HEK293T (cell line): Measurements from ENCODE around the gene ANKRD34A.

Source experiments
- CTCF ChIA-PET: fragments of 350-600 bp; formaldehyde crosslinking; extraction: SDS; loops from one replicate; lab custom pipeline; 2021; ENCODE audit warnings: antibody characterized with exemption, inconsistent platforms; lab: Yijun Ruan, JAX
- POLR2A ChIA-PET: fragments of 350-600 bp; formaldehyde crosslinking; extraction: SDS; loops from one replicate; lab custom pipeline; 2020; ENCODE audit warnings: antibody characterized with exemption, inconsistent platforms; lab: Yijun Ruan, JAX
- DNase-seq: peaks from one replicate; pipeline ENCODE4 v3.0.0; 2012; ENCODE audit warnings: mixed read lengths; ENCODE audit errors: extremely low spot score
- ARNT ChIP-seq: fragments of 450-650 bp; IDR thresholded peaks from 2 replicates; pipeline ENCODE4 v1.6.1; 2017; ENCODE audit warnings: mild to moderate bottlenecking
- BHLHE40 ChIP-seq: fragments of 450-650 bp; IDR thresholded peaks from 2 replicates; pipeline ENCODE4 v1.6.1; 2016; ENCODE audit warnings: mild to moderate bottlenecking, moderate library complexity, borderline replicate concordance
- CTBP1 ChIP-seq: fragments of 450-650 bp; IDR thresholded peaks from 2 replicates; pipeline ENCODE4 v1.6.1; 2016; ENCODE audit warnings: borderline replicate concordance
- ELF4 ChIP-seq: fragments of 450-650 bp; IDR thresholded peaks from 2 replicates; pipeline ENCODE4 v1.6.1; 2017; ENCODE audit warnings: antibody characterized with exemption
- FOXA1 ChIP-seq: fragments of 450-650 bp; IDR thresholded peaks from 2 replicates; pipeline ENCODE4 v1.6.1; 2016; ENCODE audit warnings: mild to moderate bottlenecking
- FOXK2 ChIP-seq: fragments of 450-650 bp; IDR thresholded peaks from 2 replicates; pipeline ENCODE4 v1.6.1; 2016; ENCODE audit warnings: mild to moderate bottlenecking
- FOXM1 ChIP-seq: fragments of 450-650 bp; IDR thresholded peaks from 2 replicates; pipeline ENCODE4 v1.6.1; 2017; ENCODE audit warnings: mild to moderate bottlenecking, borderline replicate concordance
- HDGF ChIP-seq: fragments of 450-650 bp; IDR thresholded peaks from 2 replicates; pipeline ENCODE4 v1.6.1; 2017; ENCODE audit warnings: antibody characterized with exemption, borderline replicate concordance
- L3MBTL2 ChIP-seq: fragments of 450-650 bp; conservative IDR thresholded peaks from 2 replicates; pipeline ENCODE4 v1.6.1; 2016; ENCODE audit warnings: mild to moderate bottlenecking
- LEF1 ChIP-seq: fragments of 450-650 bp; IDR thresholded peaks from 2 replicates; pipeline ENCODE4 v1.6.1; 2017; ENCODE audit warnings: mild to moderate bottlenecking, borderline replicate concordance
- NFRKB ChIP-seq: fragments of 450-650 bp; IDR thresholded peaks from 2 replicates; pipeline ENCODE4 v1.6.1; 2016; ENCODE audit warnings: mild to moderate bottlenecking, moderate library complexity
- SP1 ChIP-seq: fragments of 450-650 bp; IDR thresholded peaks from 2 replicates; pipeline ENCODE4 v1.6.1; 2017
- SUZ12 ChIP-seq: fragments of 450-650 bp; IDR thresholded peaks from 2 replicates; pipeline ENCODE4 v1.6.1; 2016; ENCODE audit warnings: mild to moderate bottlenecking
- TARDBP ChIP-seq: fragments of 450-650 bp; IDR thresholded peaks from 2 replicates; pipeline ENCODE4 v1.6.1; 2016
- ZNF384 ChIP-seq: fragments of 450-650 bp; IDR thresholded peaks from 2 replicates; pipeline ENCODE4 v1.6.1; 2016
- TF ChIP-seq, protein P1 (sequence below): fragments of 450-650 bp; IDR thresholded peaks from 2 replicates; pipeline ENCODE4 v1.6.1; 2016

Gene ANKRD34A

GRCh38 chr1:145992502-145992936 is 28.1 kb upstream of the ANKRD34A start:
- TF ChIP-seq NFRKB, result no peak
- TF ChIP-seq BHLHE40, result no peak
- no peak for TF ChIP-seq L3MBTL2
- no peak for TF ChIP-seq FOXA1
- TF ChIP-seq FOXM1, result no peak
- TF ChIP-seq, protein P1, sequence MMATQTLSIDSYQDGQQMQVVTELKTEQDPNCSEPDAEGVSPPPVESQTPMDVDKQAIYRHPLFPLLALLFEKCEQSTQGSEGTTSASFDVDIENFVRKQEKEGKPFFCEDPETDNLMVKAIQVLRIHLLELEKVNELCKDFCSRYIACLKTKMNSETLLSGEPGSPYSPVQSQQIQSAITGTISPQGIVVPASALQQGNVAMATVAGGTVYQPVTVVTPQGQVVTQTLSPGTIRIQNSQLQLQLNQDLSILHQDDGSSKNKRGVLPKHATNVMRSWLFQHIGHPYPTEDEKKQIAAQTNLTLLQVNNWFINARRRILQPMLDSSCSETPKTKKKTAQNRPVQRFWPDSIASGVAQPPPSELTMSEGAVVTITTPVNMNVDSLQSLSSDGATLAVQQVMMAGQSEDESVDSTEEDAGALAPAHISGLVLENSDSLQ, result no peak
- TF ChIP-seq SUZ12, result no peak
- no peak for TF ChIP-seq FOXK2
- no peak for TF ChIP-seq SP1
- CTCF ChIA-PET, result interaction anchor here (0.8 to 3.0 kb wide), 2 partner anchors 14 to 15 kb away, joined by 3 to 13 read pairs; no protein-coding TSS in a partner anchor
- DNase-seq, result no peak
- POLR2A ChIA-PET, result interaction anchor here (0.6 to 8.2 kb wide), 6 partner anchors 11 to 65 kb away, joined by 3 to 115 read pairs (median 12); partner anchors contain the start of genes ANKRD34A, POLR3GL and RBM8A

DNA sequence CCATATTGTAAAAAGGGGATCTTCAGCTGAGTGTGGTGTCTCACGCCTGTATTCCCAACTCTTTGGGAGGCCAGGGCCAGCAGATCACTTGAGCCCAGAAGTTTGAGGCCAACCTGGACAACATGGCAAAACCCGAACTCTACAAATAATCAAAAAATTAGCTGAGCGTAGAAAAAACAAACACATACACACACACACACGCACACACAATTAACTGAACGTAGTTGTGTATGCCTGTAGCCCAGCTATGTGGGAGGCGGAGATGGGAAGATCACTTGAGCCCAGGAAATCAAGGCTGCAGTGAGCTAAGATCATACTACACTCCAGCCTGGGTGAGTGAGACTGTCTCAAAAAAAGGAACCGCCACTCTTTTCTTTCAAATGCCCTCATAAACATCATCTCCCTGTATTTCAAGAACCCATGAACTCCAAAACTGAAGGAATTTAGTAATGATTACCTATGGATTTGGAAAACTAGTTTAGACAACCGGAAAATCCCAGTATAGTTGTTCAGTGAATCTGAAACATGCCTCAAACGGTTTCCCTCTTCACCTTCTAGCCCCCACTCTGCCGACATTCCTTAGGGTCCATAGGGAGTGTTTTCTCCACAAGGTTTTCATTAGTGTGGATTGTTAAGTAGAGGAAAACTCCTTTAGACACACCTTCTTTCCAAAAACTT is 27.5 kb upstream of the ANKRD34A start:
- TF ChIP-seq FOXK2, result no peak
- no peak for TF ChIP-seq ZNF384
- TF ChIP-seq, protein P1, result no peak
- no peak for TF ChIP-seq ARNT
- no peak for TF ChIP-seq TARDBP
- TF ChIP-seq FOXM1, result no peak
- no peak for TF ChIP-seq SP1
- no peak for TF ChIP-seq BHLHE40
- no peak for TF ChIP-seq LEF1
- TF ChIP-seq ELF4, result no peak
- TF ChIP-seq L3MBTL2, result no peak
- no peak for TF ChIP-seq SUZ12
- TF ChIP-seq FOXA1, result no peak
- ChIA-PET POLR2A (interaction anchor here (0.6 to 8.2 kb wide), 8 partner anchors 11 to 64 kb away, joined by 3 to 115 read pairs (median 5); partner anchors contain the start of genes ANKRD34A, LIX1L, POLR3GL and RBM8A), CTCF (interaction anchor here (0.8 to 3.0 kb wide), 2 partner anchors 14 to 16 kb away, joined by 3 to 13 read pairs; no protein-coding TSS in a partner anchor)
- no peak for DNase-seq

- no peak for DNase-seq
- TF ChIP-seq HDGF (no peak), SUZ12 (no peak), TARDBP (no peak), FOXM1 (no peak), FOXK2 (no peak), L3MBTL2 (no peak), ZNF384 (no peak), SP1 (no peak), BHLHE40 (no peak), ARNT (no peak), LEF1 (no peak)
- TF ChIP-seq, protein P1, result no peak
- POLR2A ChIA-PET, result interaction anchor here (1.1 to 8.2 kb wide), 4 partner anchors 10 to 99 kb away, joined by 3 to 115 read pairs (median 4); partner anchors contain the start of gene RBM8A
- CTCF ChIA-PET, result interaction anchor here (0.7 to 1.6 kb wide), 5 partner anchors 9 to 99 kb away, joined by 3 to 8 read pairs (median 4); no protein-coding TSS in a partner anchor
These were observed 26.0 kb upstream of the ANKRD34A start for GRCh38 chr1:145990249-145990855.

DNA sequence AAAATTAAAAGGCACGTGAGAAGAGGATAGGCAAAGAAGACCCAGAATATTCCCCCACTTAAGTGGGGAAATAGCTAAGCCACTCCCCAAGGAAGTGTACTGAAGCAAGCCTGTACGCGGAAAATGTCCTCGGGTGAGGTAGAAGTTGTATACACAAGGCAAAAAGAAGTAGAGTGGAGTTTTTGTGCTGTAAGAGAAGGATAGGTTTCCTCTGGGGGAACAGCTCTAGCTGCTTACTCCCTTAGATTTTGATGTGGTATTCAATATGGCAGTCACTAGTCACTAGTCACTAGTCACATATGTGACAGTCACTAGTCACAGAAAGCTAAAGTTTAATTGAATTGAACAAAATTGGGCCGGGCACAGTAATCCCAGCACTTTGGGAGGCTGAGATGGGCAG is 24.4 kb upstream of the ANKRD34A start:
- no peak for DNase-seq
- no peak for TF ChIP-seq SP1
- no peak for TF ChIP-seq ARNT
- TF ChIP-seq LEF1, result no peak
- TF ChIP-seq, protein P1, result no peak
- TF ChIP-seq FOXM1, result no peak
- no peak for TF ChIP-seq ELF4
- TF ChIP-seq NFRKB, result no peak
- no peak for TF ChIP-seq ZNF384
- TF ChIP-seq BHLHE40, result no peak
- no peak for TF ChIP-seq HDGF
- no peak for TF ChIP-seq SUZ12
- ChIA-PET POLR2A (interaction anchor here (1.0 to 8.2 kb wide), 4 partner anchors 8 to 61 kb away, joined by 3 to 115 read pairs (median 15); partner anchors contain the start of genes ANKRD34A, POLR3GL, RBM8A and TXNIP), CTCF (interaction anchor here (0.7 to 2.8 kb wide), 3 partner anchors 11 to 19 kb away, joined by 3 to 8 read pairs (median 3); no protein-coding TSS in a partner anchor)

GRCh38 chr1:145987926-145988325 is 23.6 kb upstream of the ANKRD34A start:
- no peak for TF ChIP-seq NFRKB
- TF ChIP-seq HDGF, result no peak
- TF ChIP-seq FOXK2, result no peak
- no peak for TF ChIP-seq CTBP1
- TF ChIP-seq ELF4, result no peak
- TF ChIP-seq SP1, result no peak
- no peak for TF ChIP-seq L3MBTL2
- no peak for TF ChIP-seq BHLHE40
- TF ChIP-seq TARDBP, result no peak
- TF ChIP-seq FOXA1, result no peak
- no peak for TF ChIP-seq LEF1
- no peak for TF ChIP-seq SUZ12
- TF ChIP-seq ZNF384, result no peak
- no peak for TF ChIP-seq ARNT
- TF ChIP-seq, protein P1, result no peak
- TF ChIP-seq FOXM1, result no peak
- ChIA-PET POLR2A (interaction anchor here (1.0 to 8.2 kb wide), 5 partner anchors 7 to 61 kb away, joined by 3 to 115 read pairs (median 6); partner anchors contain the start of genes ANKRD34A, POLR3GL, RBM8A and TXNIP), CTCF (interaction anchor here (2.8 kb wide), 1 partner anchor 10 kb away, joined by 8 read pairs; no protein-coding TSS in a partner anchor)
- no peak for DNase-seq
